A549 (cell line): ENCODE data around the gene TBC1D8. TPM values are rescaled to one million over a fixed set of nuclear protein-coding genes. Genes with fewer than 3 reads are reported as not detected.

Experiments used
- ATAC-seq, 2 experiments: fragments of 200-7000 bp in 1 of 2; fragments of >200 bp in 1 of 2; cut with Nextera tagmentation in 1 of 2; cut with Tn5 transposase in 1 of 2; 3 replicates each; pipeline versions ENCODE4 v1.8.0 to v1.9.1; 2018 to 2020; ENCODE audit warnings: mild to moderate bottlenecking in 1 of 2, moderate library complexity in 1 of 2
- CTCF ChIA-PET: fragments of 300-600 bp; sonication (Branson Sonifier 250); formaldehyde crosslinking; extraction: SDS; loops from one replicate; lab custom pipeline; 2021; ENCODE audit warnings: antibody characterized with exemption, inconsistent platforms; lab: Yijun Ruan, JAX
- POLR2A ChIA-PET: fragments of 350-600 bp; formaldehyde crosslinking; extraction: SDS; loops from one replicate; lab custom pipeline; 2021; ENCODE audit warnings: antibody characterized with exemption, inconsistent platforms; lab: Yijun Ruan, JAX
- DNase-seq, 2 experiments: peaks; one replicate each; pipeline versions ENCODE4 v3.0.0 to v3.0.0-alpha.2; 2011 to 2016; ENCODE audit warnings: low read depth in 1 of 2, low spot score in 1 of 2
- FAIRE-seq: peaks from 2 replicates; lab custom pipeline; 2011; peaks lifted over from hg19 to GRCh38; lab: Jason Lieb, UNC
- H3K27ac ChIP-seq, 2 experiments: fragments of >200 bp; sonication (Bioruptor Twin); formaldehyde crosslinking; 3 replicates each; pipeline ENCODE4 v1.5.1; 2016 to 2017
- H3K4me1 ChIP-seq: fragments of >200 bp; sonication (Bioruptor Twin); formaldehyde crosslinking; 3 replicates; pipeline ENCODE4 v1.6.1; 2016
- H3K4me2 ChIP-seq: fragments of >200 bp; sonication (Bioruptor Twin); formaldehyde crosslinking; 3 replicates; pipeline ENCODE4 v1.6.1; 2016
- H3K4me3 ChIP-seq: fragments of >200 bp; sonication (Bioruptor Twin); formaldehyde crosslinking; 3 replicates; pipeline ENCODE4 v1.5.1; 2016
- H3K9me3 ChIP-seq: fragments of >200 bp; sonication (Bioruptor Twin); formaldehyde crosslinking; 3 replicates; pipeline ENCODE4 v1.6.1; 2016
- CEBPB ChIP-seq, 2 experiments: fragments of >200 bp in 1 of 2; sonication (Bioruptor Twin) in 1 of 2; formaldehyde crosslinking in 1 of 2; IDR thresholded peaks; 2 replicates each; pipeline ENCODE4 v1.6.1; 2012 to 2016
- CHD2 ChIP-seq: fragments of 150-350 bp; IDR thresholded peaks from 2 replicates; pipeline ENCODE4 v1.6.1; 2014; ENCODE audit warnings: low read length; ENCODE audit not compliant: partially characterized antibody
- EHF ChIP-seq: fragments of 250-450 bp; sonication (Bioruptor Pico); IDR thresholded peaks from 2 replicates; pipeline ENCODE4 v1.5.0; 2020; ENCODE audit warnings: mild to moderate bottlenecking
- FOSB ChIP-seq: fragments of 250-450 bp; sonication (Bioruptor Pico); IDR thresholded peaks from 2 replicates; pipeline ENCODE4 v1.5.0; 2020; ENCODE audit warnings: mild to moderate bottlenecking, moderate library complexity
- FOXS1 ChIP-seq: fragments of 250-450 bp; sonication (Bioruptor Pico); IDR thresholded peaks from 2 replicates; pipeline ENCODE4 v1.5.0; 2020; ENCODE audit warnings: mild to moderate bottlenecking, moderate library complexity
- GATA3 ChIP-seq: IDR thresholded peaks from 2 replicates; pipeline ENCODE4 v1.6.1; 2012; ENCODE audit warnings: borderline replicate concordance
- HDAC2 ChIP-seq: fragments of 200-600 bp; sonication (generic); IDR thresholded peaks from 2 replicates; pipeline ENCODE4 v1.6.1; 2016
- HES2 ChIP-seq: fragments of >200 bp; sonication (Bioruptor Twin); formaldehyde crosslinking; IDR thresholded peaks from 2 replicates; pipeline ENCODE4 v1.6.1; 2016
- HMGXB4 ChIP-seq: fragments of 250-450 bp; sonication (Bioruptor Pico); IDR thresholded peaks from 2 replicates; pipeline ENCODE4 v1.5.0; 2021; ENCODE audit warnings: mild to moderate bottlenecking, moderate library complexity, borderline replicate concordance
- HOXB5 ChIP-seq: fragments of 250-450 bp; sonication (Bioruptor Pico); IDR thresholded peaks from 2 replicates; pipeline ENCODE4 v1.5.0; 2020; ENCODE audit warnings: mild to moderate bottlenecking, moderate library complexity
- KDM5A ChIP-seq: fragments of 200-600 bp; sonication (generic); IDR thresholded peaks from 2 replicates; pipeline ENCODE4 v1.6.1; 2016; ENCODE audit warnings: antibody characterized with exemption, mild to moderate bottlenecking
- MAZ ChIP-seq: fragments of 150-350 bp; IDR thresholded peaks from 2 replicates; pipeline ENCODE4 v1.6.1; 2014; ENCODE audit warnings: antibody characterized with exemption, low read depth, low read length, borderline replicate concordance
- MYC ChIP-seq: IDR thresholded peaks from 2 replicates; pipeline ENCODE4 v1.6.1; 2012; ENCODE audit warnings: mild to moderate bottlenecking, inconsistent platforms, low read length, improper control_type of control experiment, borderline replicate concordance
- NPAS2 ChIP-seq: fragments of 250-450 bp; sonication (Bioruptor Pico); IDR thresholded peaks from 2 replicates; pipeline ENCODE4 v1.8.0; 2022; ENCODE audit warnings: mild to moderate bottlenecking, moderate library complexity, borderline replicate concordance
- POLR2AphosphoS2 ChIP-seq: conservative IDR thresholded peaks from 2 replicates; pipeline ENCODE4 v1.6.1; 2012; ENCODE audit warnings: low read length, improper control_type of control experiment, inconsistent platforms
- RCOR1 ChIP-seq: fragments of 150-350 bp; IDR thresholded peaks from 2 replicates; pipeline ENCODE4 v1.6.1; 2014; ENCODE audit warnings: antibody characterized with exemption, low read length, low read depth
- RFX5 ChIP-seq: fragments of 450-650 bp; IDR thresholded peaks from 2 replicates; pipeline ENCODE4 v1.7.1; 2014; ENCODE audit warnings: antibody characterized with exemption, mild to moderate bottlenecking, moderate library complexity
- RNF2 ChIP-seq: fragments of 200-600 bp; sonication (generic); IDR thresholded peaks from 2 replicates; pipeline ENCODE4 v1.6.1; 2016; ENCODE audit warnings: low read depth, mild to moderate bottlenecking, antibody characterized with exemption, moderate library complexity, borderline replicate concordance
- SMC3 ChIP-seq: fragments of >200 bp; sonication (Bioruptor Twin); formaldehyde crosslinking; IDR thresholded peaks from 3 replicates; pipeline ENCODE4 v1.6.1; 2018; ENCODE audit warnings: inconsistent platforms
- USF2 ChIP-seq: fragments of 450-650 bp; IDR thresholded peaks from 2 replicates; pipeline ENCODE4 v1.6.1; 2014; ENCODE audit warnings: antibody characterized with exemption
- ZFP36 ChIP-seq: fragments of 450-650 bp; IDR thresholded peaks from 2 replicates; pipeline ENCODE4 v1.6.1; 2014; ENCODE audit warnings: borderline replicate concordance; ENCODE audit not compliant: partially characterized antibody
- ZSCAN20 ChIP-seq: fragments of 250-450 bp; sonication (Bioruptor Pico); IDR thresholded peaks from 2 replicates; pipeline ENCODE4 v1.8.0; 2022; ENCODE audit warnings: mild to moderate bottlenecking, moderate library complexity
- WGBS: methylation state at CpG from one replicate; pipeline ENCODE4 v1.1.6; 2017; ENCODE audit errors: missing lambda C conversion rate; 5-methylcytosine and 5-hydroxymethylcytosine counted together
- polyA plus RNA-seq, 4 experiments: library from polyadenylated mRNA; depleted of rRNA in 3 of 4; stranded (reverse); fragments of >200 nt; fragmentation: RNase III in 1 of 4; extraction: RNeasy Plus Mini Kit Qiagen cat#74134 plus additional on column Dnase treatment in 1 of 4; gene quantifications; 2 replicates in 3 of 4; 3 replicates in 1 of 4; pipeline ENCODE4 v1.2.3, GENCODE V29; 2011 to 2017
- TF ChIP-seq, protein P1 (sequence below): fragments of >200 bp; sonication (Bioruptor Twin); formaldehyde crosslinking; IDR thresholded peaks from 3 replicates; pipeline ENCODE4 v1.6.1; 2016

TBC1D8 gene
- polyA plus RNA-seq, 2 of the 4 experiments (the other 2 are of a cell fraction), result 35.3 to 107 TPM

DNA sequence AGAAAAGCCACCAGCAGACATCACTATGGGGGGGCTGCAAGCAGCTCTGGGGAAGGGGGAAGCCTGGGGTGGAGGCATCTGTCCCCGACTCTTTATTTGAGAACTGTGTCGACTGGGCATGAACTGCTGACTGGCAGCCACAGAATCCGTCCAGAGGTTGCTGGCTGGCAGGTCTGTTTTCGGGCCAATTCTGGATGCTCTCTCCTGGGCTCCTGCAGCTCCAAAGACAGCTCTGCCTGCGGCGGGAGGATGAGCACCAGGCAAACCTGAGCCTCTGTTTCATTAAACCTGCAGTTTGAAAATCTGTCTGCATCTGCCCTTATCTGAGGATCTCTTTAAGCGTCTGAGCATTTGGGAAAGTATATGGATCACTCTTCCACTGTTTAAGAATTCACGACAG is 183.5 kb downstream of the TBC1D8 start:
- H3K4me3 ChIP-seq, result no peak overlapping the region
- POLR2A ChIA-PET, result no interaction called here
- ATAC-seq (no peak), FAIRE-seq (no peak), DNase-seq (no peak)
- no peaks in the 10 kb centered on the region for H3K9me3 ChIP-seq
- H3K27ac ChIP-seq, result no peak overlapping the region
- H3K4me1 ChIP-seq, result no peaks in the 10 kb centered on the region
- no peak overlapping the region for H3K4me2 ChIP-seq
- CTCF ChIA-PET, result interaction anchor here (1.0 to 2.5 kb wide), 2 partner anchors 184 to 361 kb away, joined by 3 to 10 read pairs; partner anchors contain the start of gene TBC1D8
- 97% methylated on average over 8 of the region's 8 CpGs for WGBS
- TF ChIP-seq FOXS1 (CRISPR knock-in tag), result no peak
- TF ChIP-seq ZSCAN20 (CRISPR knock-in tag), result no peak
- no peak for TF ChIP-seq ZFP36
- TF ChIP-seq NPAS2 (CRISPR knock-in tag), result no peak
- no peak for TF ChIP-seq MAZ

DNA sequence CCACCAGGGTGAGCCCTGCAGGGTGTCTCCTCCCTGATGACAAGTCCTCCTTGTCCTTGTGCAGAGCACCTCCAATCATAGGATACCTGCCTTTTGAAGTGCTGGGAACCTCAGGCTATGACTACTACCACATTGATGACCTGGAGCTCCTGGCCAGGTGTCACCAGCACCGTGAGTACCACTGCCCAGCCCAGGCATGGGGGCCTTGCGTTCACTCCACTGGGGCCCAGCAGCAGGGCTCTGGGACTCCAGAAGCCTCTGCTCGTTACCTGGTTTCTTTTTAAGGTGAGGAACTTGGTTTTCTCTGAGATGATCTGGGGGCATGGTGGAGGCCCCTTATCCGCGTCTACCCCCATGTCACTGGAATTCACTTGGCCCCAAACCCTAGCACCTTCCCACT is 185.6 kb downstream of the TBC1D8 start:
- Histone ChIP-seq H3K4me3 (no peak overlapping the region), H3K9me3 (no peaks in the 10 kb centered on the region), H3K27ac (no peak overlapping the region), H3K4me1 (no peaks in the 10 kb centered on the region), H3K4me2 (no peak overlapping the region)
- no peak for DNase-seq
- TF ChIP-seq RFX5, result no peak
- no peak for TF ChIP-seq GATA3
- no peak for TF ChIP-seq RNF2
- TF ChIP-seq EHF (CRISPR knock-in tag), result no peak
- no peak for TF ChIP-seq POLR2AphosphoS2
- TF ChIP-seq KDM5A, result no peak
- TF ChIP-seq CHD2, result no peak
- TF ChIP-seq HOXB5 (CRISPR knock-in tag), result no peak
- no peak for TF ChIP-seq HES2
- TF ChIP-seq MYC, result no peak
- TF ChIP-seq ZFP36, result no peak
- no peak for TF ChIP-seq FOSB (CRISPR knock-in tag)
- no peak for TF ChIP-seq HMGXB4 (CRISPR knock-in tag)
- peak in 1 of 2 experiments; percentile 41; a peak in 1 of 6 replicates for ATAC-seq
- ChIA-PET CTCF (interaction anchor here (1.0 to 2.5 kb wide), 2 partner anchors 11 to 359 kb away, joined by 4 to 10 read pairs; no protein-coding TSS in a partner anchor), POLR2A (no interaction called here)
- WGBS, result 93% methylated on average over 4 of the region's 5 CpGs
- FAIRE-seq, result no peak

DNA sequence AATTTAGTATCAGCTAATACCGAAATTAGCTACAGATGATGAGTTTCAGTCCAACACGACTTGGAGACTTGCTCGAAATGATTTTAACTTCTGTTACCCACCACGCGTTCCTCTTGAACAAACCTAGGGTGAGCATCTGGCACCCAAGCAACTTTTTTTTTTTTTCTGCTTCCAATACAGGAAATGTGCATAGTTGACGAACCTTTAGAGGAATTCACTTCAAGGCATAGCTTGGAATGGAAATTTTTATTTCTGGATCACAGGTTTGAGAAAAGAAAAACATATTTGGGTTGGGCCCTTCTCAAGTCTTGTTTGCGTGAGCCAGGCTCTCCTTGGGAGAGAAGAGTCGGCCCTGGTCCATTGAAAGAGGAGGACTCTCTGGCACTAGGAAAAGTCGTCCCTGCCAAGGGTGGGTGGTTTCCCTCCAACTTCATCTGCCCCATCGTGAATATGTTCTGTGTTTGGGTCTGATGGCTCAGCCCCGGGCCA is 186.5 kb downstream of the TBC1D8 start:
- H3K9me3 ChIP-seq, result no peaks in the 10 kb centered on the region
- ATAC-seq (no peak), DNase-seq (no peak), FAIRE-seq (no peak)
- no peak overlapping the region for H3K4me2 ChIP-seq
- ChIA-PET CTCF (interaction anchor here (0.8 to 1.1 kb wide), 3 partner anchors 8 to 19 kb away, joined by 3 to 4 read pairs (median 4); no protein-coding TSS in a partner anchor), POLR2A (no interaction called here)
- TF ChIP-seq USF2 (no peak), SMC3 (no peak), RCOR1 (no peak), HDAC2 (no peak), CEBPB (IDR thresholded peaks at IDR 0.05) (no peak), POLR2AphosphoS2 (no peak)
- TF ChIP-seq, protein P1, sequence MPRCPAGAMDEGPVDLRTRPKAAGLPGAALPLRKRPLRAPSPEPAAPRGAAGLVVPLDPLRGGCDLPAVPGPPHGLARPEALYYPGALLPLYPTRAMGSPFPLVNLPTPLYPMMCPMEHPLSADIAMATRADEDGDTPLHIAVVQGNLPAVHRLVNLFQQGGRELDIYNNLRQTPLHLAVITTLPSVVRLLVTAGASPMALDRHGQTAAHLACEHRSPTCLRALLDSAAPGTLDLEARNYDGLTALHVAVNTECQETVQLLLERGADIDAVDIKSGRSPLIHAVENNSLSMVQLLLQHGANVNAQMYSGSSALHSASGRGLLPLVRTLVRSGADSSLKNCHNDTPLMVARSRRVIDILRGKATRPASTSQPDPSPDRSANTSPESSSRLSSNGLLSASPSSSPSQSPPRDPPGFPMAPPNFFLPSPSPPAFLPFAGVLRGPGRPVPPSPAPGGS, result no peak
- no peak overlapping the region for H3K27ac ChIP-seq
- WGBS, result 80% methylated on average over 11 of the region's 11 CpGs
- H3K4me1 ChIP-seq, result no peaks in the 10 kb centered on the region
- no peak overlapping the region for H3K4me3 ChIP-seq
